NCI-H1105 (cell line): ENCODE measurements around the gene FANCD2OS.
"Not testable (repeated sequence)": the region's sequence is repeated elsewhere in the genome, so short reads cannot be mapped to it uniquely, and the experiment has no call there.

Experiments
- DNase-seq: peaks from one replicate; lab custom pipeline; 2025; lab: John Stamatoyannopoulos, UW

Gene FANCD2OS

DNA sequence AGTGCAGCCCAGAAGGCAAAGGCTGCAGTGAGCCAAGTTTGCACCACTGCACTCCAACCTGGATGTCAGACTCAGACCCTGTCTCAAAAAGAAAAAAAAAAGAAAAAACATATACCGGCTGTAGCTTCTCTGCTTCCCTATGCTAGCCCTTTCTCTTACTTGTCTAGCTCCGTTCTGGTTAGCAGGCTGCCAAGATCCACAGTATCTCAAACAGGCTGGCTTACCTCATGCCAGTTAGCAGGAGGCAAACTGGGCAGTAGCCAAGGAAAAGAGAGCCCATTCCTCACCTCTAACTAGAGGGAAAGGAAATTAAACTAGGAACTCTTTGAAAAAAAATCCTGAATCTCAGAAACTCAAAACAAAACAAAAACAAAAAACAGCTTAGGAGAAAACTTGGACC, 16.7 kb downstream of the FANCD2OS start:
- DNase-seq, result not testable (repeated sequence)

- DNase-seq, result not testable (repeated sequence)
These were observed 17.3 kb downstream of the FANCD2OS start for GRCh38 chr3:10090774-10091173.

GRCh38 chr3:10090179-10090578, 17.9 kb downstream of the FANCD2OS start:
- no peak for DNase-seq

DNA sequence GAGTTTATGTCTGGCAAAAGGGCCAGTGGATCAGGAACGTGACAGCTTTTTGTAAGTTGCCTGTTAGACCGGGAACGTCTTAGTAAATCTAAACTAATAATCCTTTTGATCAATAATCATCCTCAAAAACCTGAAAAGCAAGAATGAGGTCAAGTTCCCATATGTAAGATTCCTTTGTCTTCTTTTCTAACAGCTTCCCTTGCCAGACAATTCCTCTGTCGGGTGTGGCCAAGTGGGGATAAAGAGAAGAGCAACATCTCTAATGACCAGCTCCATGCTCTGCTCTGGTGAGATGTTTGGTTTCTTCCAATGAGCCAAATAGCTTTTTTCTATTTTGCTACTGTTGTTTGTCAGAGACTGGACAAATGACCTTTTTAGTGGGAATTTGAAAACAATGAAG, 19.8 kb downstream of the FANCD2OS start:
- no peak for DNase-seq

- DNase-seq, result no peak
These were observed 22.3 kb downstream of the FANCD2OS start for GRCh38 chr3:10085738-10086137.

GRCh38 chr3:10081871-10082270, 26.2 kb downstream of the FANCD2OS start:
- no peak for DNase-seq

- DNase-seq, result no peak
These were observed 33.4 kb downstream of the FANCD2OS start for GRCh38 chr3:10074666-10075065.

DNA sequence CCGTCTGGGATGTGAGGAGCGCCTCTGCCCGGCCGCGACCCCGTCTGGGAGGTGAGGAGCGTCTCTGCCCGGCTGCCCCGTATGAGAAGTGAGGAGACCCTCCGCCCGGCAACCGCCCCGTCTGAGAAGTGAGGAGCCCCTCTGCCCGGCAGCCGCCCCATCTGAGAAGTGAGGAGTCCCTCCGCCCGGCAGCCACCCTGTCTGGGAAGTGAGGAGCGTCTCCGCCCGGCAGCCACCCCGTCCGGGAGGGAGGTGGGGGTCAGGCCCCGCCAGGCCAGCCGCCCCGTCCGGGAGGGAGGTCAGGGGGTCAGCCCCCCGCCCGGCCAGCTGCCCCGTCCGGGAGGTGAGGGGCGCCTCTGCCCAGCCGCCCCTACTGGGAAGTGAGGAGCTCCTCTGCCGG, 38.0 kb downstream of the FANCD2OS start:
- not testable (repeated sequence) for DNase-seq

GRCh38 chr3:10055097-10055496, 53.0 kb downstream of the FANCD2OS start:
- DNase-seq, result no peak
